HL-60 (cell line): ENCODE measurements around the gene RARA.

Experiments used
- DNase-seq, 2 experiments: peaks; one replicate each; pipeline ENCODE4 v3.0.0-alpha.2; 2010 to 2020; ENCODE audit warnings: low read depth in 1 of 2, low spot score in 1 of 2
- H3K27ac ChIP-seq: fragments of 250-450 bp; sonication (Bioruptor Pico); replicated peaks from 2 replicates; pipeline ENCODE4 v1.5.1; 2020; ENCODE audit warnings: mild to moderate bottlenecking, moderate library complexity
- H3K27me3 ChIP-seq: fragments of 250-450 bp; sonication (Bioruptor Pico); 2 replicates; pipeline ENCODE4 v1.5.1; 2021; ENCODE audit warnings: mild to moderate bottlenecking, moderate library complexity; ENCODE audit not compliant: insufficient read depth, poor library complexity, severe bottlenecking
- H3K4me3 ChIP-seq: replicated peaks from 2 replicates; pipeline ENCODE4 v1.5.1; 2011; ENCODE audit warnings: mild to moderate bottlenecking, control low read depth, low read length; ENCODE audit not compliant: insufficient read depth
- CTCF ChIP-seq: IDR thresholded peaks from one replicate; pipeline ENCODE4 v1.5.1; 2011; ENCODE audit warnings: low read length, control low read depth, inconsistent platforms; ENCODE audit not compliant: insufficient read depth
- GABPA ChIP-seq: IDR thresholded peaks from 2 replicates; pipeline ENCODE4 v1.6.1; 2012; ENCODE audit warnings: low read depth
- POLR2AphosphoS5 ChIP-seq: IDR thresholded peaks from 2 replicates; pipeline ENCODE4 v1.6.1; 2012; ENCODE audit warnings: low read depth
- REST ChIP-seq: IDR thresholded peaks from 2 replicates; pipeline ENCODE4 v1.6.1; 2012; ENCODE audit warnings: low read depth; ENCODE audit not compliant: insufficient replicate concordance
- SPI1 ChIP-seq: IDR thresholded peaks from 2 replicates; pipeline ENCODE4 v1.6.1; 2012; ENCODE audit warnings: low read depth, mild to moderate bottlenecking, borderline replicate concordance

The RARA gene

DNA sequence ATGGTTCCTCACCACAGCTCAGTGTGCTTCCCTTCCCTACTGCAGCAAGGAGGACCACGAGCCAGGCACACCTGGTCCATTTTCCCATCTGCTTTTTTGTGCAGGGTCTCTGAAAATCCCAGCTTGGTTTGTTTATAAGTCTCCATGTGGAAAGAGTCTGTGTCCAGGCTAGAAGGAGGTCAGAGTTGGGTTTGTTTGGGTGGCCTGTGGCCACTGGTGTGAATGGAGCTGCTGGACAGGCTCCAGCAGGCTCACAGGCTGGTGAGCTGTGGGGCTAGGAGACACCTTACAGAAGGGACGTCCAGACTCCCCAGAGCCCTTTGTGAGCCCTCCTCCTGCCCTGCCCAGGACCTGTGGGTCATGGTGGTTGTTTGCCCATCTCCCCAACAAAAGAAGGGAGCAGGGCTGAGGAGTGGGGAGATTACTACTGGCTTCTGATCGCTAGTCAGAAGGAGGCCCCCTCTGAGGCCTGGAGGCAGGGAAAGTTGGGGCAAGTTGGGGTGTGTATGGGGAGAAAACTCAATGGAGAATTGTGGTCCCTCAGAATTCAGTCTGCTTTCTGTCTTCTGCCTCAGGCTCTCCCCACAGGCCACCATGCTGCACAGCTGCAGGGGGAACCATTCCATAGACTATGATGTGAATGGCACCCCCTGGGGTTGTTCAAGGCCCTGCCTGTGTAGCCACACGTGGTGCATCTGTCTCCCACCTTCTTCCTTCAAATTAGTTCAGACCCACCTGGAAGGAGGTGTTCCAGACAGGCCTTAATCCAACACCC lies 4.1 kb downstream of the RARA start:
- Histone ChIP-seq H3K27me3 (no peaks in the 10 kb centered on the region), H3K27ac (no peak overlapping the region), H3K4me3 (no peak overlapping the region)
- DNase-seq = no peak
- no peak for TF ChIP-seq REST
- TF ChIP-seq GABPA = no peak
- no peak for TF ChIP-seq POLR2AphosphoS5
- TF ChIP-seq SPI1 = no peak
- TF ChIP-seq CTCF = no peak

DNA sequence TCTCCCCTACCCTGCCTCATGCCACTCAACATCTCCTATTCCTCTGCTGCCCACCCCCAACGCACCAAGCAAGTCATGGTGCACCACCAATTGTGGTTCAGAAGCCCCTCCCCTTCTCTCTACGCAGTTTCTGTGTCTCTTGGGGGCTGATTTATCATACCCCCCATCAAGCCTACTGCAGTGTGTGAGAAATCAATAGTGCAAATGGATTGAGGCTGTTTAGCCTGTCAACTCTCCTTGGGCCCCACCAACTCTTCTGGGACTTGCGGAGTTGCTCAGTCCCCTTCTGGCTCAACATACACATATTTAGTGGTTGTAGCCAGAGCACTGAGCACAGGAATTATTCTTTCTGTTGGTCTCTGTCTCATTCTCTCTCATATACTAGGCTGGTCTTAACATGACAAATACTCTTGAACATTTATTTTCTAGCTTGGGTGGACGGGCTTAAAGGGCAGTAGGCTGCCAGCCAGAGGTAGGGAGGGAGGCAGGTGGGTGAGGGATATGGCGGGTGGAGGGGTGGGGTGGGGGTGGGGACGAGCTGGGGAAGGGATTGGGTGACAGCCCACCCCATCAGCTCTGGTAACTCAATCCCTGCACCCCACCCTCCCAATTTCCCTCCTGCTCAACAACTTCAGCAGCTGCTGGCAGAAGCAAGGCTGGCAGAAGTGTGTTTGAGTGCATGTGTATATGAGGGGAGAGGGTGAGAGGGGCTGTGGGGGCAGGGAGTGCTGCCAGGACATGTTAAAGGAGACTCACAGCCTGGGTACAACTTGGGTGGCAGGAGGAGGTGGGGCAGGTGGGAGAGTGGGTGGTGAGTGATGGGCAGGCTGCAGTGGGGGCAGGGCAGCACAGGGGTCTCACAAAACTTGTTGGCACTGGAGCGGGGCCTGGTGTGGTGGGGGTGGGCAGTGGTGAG lies 4.9 kb downstream of the RARA start:
- no peak overlapping the region for H3K4me3 ChIP-seq
- no peak overlapping the region for H3K27ac ChIP-seq
- no peak for DNase-seq
- TF ChIP-seq REST (no peak), CTCF (no peak), POLR2AphosphoS5 (no peak), GABPA (no peak), SPI1 (no peak)
- H3K27me3 ChIP-seq = no peaks in the 10 kb centered on the region

GRCh38 chr17:40314584-40314956 lies 5.6 kb downstream of the RARA start:
- peak; percentile 81 to 82 for DNase-seq
- TF ChIP-seq REST (no peak), POLR2AphosphoS5 (peak; percentile 58; the same call in 1 of the 2 replicates)
- Histone ChIP-seq H3K27ac (no peak overlapping the region), H3K27me3 (no peaks in the 10 kb centered on the region), H3K4me3 (no peak overlapping the region)
